Type B pancreatic cell (in vitro differentiated cells): ENCODE data around the gene MVB12A. TPM values are rescaled to one million over a fixed set of nuclear protein-coding genes. Genes with fewer than 3 reads are reported as not detected.

Source experiments
- DNase-seq: peaks from one replicate; pipeline ENCODE4 v3.0.0; 2021; ENCODE audit warnings: mixed read lengths; ENCODE audit not compliant: unreplicated experiment; ENCODE audit errors: extremely low spot score
- H3K27ac Mint-ChIP-seq: 2 replicates; pipeline ENCODE4 v1.8.0; 2021; ENCODE audit warnings: mild to moderate bottlenecking, mixed read lengths
- H3K27me3 Mint-ChIP-seq: 2 replicates; pipeline ENCODE4 v1.8.0; 2021; ENCODE audit warnings: mixed read lengths
- H3K36me3 Mint-ChIP-seq: 2 replicates; pipeline ENCODE4 v1.8.0; 2021; ENCODE audit warnings: mixed read lengths
- H3K4me1 Mint-ChIP-seq: one replicate; pipeline ENCODE4 v1.8.0; 2021; ENCODE audit warnings: mixed read lengths; ENCODE audit not compliant: unreplicated experiment
- H3K4me3 Mint-ChIP-seq: 2 replicates; pipeline ENCODE4 v1.8.0; 2021; ENCODE audit warnings: mild to moderate bottlenecking, mixed read lengths
- H3K9me3 Mint-ChIP-seq: 2 replicates; pipeline ENCODE4 v1.8.0; 2021; ENCODE audit warnings: mixed read lengths
- total RNA-seq: library from RNA; stranded (reverse); gene quantifications from 2 replicates; pipeline ENCODE4 v1.2.1, GENCODE V29; 2021; ENCODE audit warnings: low replicate concordance
- TF ChIP-seq, protein P1 (sequence below): fragments of 200-600 bp; sonication (generic); conservative IDR thresholded peaks from 2 replicates; pipeline ENCODE4 v1.5.0; 2021; ENCODE audit warnings: antibody characterized with exemption, mild to moderate bottlenecking

Gene MVB12A
- total RNA-seq, 1 donor from 2014 or later: 37.7 TPM

DNA sequence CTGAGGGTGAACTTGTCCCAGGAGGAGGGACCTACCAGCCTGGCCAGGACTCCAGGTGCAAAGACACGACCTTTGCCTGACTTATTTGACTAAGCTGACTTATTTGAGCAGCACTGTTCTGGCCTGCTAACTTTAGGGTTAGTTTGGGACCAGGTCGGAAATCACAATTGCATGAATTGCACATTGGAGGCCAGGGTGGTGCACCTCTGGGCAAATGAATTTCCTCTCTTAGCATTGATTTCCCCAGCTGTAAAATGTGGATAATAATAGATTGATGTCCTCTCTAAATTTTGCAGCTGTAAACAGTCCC is 13.0 kb upstream of the MVB12A start:
- Mint-ChIP-seq H3K4me3 (no peak overlapping the region), H3K4me1 (peaks cover 15% of the 10 kb centered on the region), H3K27ac (peak overlapping the region; percentile 9), H3K36me3 (no peaks in the 10 kb centered on the region), H3K27me3 (no peaks in the 10 kb centered on the region), H3K9me3 (no peaks in the 10 kb centered on the region)
- TF ChIP-seq, protein P1, sequence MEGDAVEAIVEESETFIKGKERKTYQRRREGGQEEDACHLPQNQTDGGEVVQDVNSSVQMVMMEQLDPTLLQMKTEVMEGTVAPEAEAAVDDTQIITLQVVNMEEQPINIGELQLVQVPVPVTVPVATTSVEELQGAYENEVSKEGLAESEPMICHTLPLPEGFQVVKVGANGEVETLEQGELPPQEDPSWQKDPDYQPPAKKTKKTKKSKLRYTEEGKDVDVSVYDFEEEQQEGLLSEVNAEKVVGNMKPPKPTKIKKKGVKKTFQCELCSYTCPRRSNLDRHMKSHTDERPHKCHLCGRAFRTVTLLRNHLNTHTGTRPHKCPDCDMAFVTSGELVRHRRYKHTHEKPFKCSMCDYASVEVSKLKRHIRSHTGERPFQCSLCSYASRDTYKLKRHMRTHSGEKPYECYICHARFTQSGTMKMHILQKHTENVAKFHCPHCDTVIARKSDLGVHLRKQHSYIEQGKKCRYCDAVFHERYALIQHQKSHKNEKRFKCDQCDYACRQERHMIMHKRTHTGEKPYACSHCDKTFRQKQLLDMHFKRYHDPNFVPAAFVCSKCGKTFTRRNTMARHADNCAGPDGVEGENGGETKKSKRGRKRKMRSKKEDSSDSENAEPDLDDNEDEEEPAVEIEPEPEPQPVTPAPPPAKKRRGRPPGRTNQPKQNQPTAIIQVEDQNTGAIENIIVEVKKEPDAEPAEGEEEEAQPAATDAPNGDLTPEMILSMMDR: no peak
- DNase-seq: no peak

DNA sequence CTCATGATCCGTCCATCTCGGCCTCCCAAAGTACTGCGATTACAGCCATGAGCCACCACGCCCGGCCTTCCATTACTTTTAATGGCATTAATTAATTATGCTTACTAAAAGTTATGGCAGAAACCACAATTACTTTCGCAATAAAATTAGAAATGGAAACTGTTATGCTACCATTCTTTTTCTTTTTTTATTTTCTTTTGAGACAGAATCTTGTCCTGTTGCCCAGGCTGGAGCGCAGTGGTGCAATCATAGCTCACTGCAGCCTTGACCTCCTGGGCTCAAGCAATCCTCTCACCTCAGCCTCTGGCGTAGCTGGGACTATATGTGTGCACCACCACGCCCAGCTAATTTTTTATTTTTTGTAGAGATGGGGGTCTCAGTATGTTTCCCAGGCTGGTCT is 9.9 kb upstream of the MVB12A start:
- no peaks in the 10 kb centered on the region for H3K9me3 Mint-ChIP-seq
- peaks cover 11% of the 10 kb centered on the region for H3K27me3 Mint-ChIP-seq
- TF ChIP-seq, protein P1: no peak
- no peak overlapping the region for H3K27ac Mint-ChIP-seq
- DNase-seq: no peak
- no peaks in the 10 kb centered on the region for H3K36me3 Mint-ChIP-seq
- no peak overlapping the region for H3K4me3 Mint-ChIP-seq
- H3K4me1 Mint-ChIP-seq: peaks cover 28% of the 10 kb centered on the region

DNA sequence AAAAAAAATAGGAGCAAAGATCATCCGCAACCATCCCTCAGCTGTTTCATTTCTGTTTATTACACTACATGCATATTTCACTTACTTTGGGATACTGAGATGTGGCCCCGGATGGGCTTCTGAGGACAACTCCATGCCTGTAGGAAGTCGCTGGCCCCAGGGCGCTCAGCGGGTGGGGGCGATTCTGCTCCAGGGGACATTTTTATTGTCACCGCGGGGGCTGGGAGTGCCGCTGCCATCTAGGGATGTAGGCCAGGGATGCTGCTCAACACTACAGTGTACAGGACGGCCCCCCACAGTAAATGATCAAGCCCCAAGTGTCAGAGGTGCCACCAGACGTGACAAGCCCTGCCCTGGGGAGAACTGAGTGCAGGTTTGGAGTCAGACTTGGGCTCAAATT is 8.0 kb upstream of the MVB12A start:
- H3K9me3 Mint-ChIP-seq: no peaks in the 10 kb centered on the region
- no peak overlapping the region for H3K4me3 Mint-ChIP-seq
- H3K27me3 Mint-ChIP-seq: peaks cover 22% of the 10 kb centered on the region
- no peaks in the 10 kb centered on the region for H3K36me3 Mint-ChIP-seq
- peaks cover 24% of the 10 kb centered on the region for H3K4me1 Mint-ChIP-seq
- no peak overlapping the region for H3K27ac Mint-ChIP-seq
- no peak for DNase-seq
- TF ChIP-seq, protein P1: no peak

DNA sequence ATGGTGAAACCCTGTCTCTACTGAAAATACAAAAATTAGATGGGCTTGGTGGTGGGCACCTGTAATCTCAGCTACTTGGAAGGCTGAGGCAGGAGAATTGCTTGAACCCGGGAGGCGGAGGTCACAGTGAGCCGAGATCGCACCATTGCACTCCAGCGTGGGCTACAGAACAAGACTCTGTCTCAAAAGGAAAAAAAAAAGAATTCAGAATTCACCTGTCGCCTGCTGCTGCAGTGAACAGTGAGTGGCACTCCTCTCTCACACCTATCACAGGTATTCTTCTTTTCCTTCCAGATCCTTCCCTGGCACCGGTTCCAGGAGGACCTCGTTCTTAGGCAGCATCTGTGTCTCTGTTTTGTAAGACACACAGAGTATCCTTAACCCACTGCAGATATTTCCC is 5.8 kb upstream of the MVB12A start:
- H3K9me3 Mint-ChIP-seq: no peaks in the 10 kb centered on the region
- H3K27me3 Mint-ChIP-seq: peaks cover 26% of the 10 kb centered on the region
- no peak overlapping the region for H3K27ac Mint-ChIP-seq
- TF ChIP-seq, protein P1: no peak
- DNase-seq: no peak
- H3K4me1 Mint-ChIP-seq: peaks cover 19% of the 10 kb centered on the region
- no peaks in the 10 kb centered on the region for H3K36me3 Mint-ChIP-seq
- H3K4me3 Mint-ChIP-seq: no peak overlapping the region

DNA sequence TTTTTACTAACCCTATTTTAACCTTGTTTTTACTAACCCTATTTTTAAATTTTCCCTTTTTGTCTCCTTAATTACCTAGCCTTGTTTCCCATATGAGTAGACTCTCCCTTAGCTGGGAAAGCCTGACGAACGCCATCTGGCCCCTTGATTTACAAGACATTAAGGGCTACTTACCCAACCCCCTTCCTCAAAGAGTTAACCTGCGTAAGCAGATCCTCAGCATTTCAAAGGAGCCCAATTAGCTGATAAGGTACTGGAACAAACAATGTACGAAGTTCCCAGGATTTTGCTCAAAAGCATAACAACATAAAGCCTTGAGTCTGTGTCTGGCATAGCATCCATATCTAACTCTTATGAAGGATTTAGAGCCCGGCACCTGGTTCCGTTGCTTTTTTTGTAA is 4.7 kb upstream of the MVB12A start:
- Mint-ChIP-seq H3K27me3 (peaks cover 30% of the 10 kb centered on the region), H3K4me1 (peaks cover 25% of the 10 kb centered on the region), H3K36me3 (no peaks in the 10 kb centered on the region), H3K9me3 (no peaks in the 10 kb centered on the region), H3K27ac (peak overlapping the region; percentile 34), H3K4me3 (peak overlapping the region; percentile 58)
- TF ChIP-seq, protein P1: no peak
- no peak for DNase-seq

DNA sequence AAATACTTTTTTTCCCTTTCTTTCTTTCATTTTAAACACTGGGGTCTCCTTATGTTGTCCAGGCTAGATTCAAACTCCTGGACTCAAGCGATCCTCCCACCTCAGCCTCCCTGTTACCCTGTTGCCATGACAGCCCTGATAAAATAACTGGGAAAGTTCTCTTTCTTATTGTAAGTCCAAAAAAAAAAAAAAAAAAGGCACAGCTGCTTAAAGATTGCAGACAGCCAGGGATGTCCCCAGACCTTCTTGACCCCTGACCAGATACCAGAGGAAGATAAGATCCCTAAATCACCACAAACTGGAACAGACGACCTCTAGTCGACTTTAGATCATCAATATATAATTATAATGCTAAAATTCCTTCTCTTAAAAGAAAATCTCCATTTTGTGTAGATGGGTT is 1.1 kb upstream of the MVB12A start:
- Mint-ChIP-seq H3K9me3 (no peaks in the 10 kb centered on the region), H3K4me1 (peaks cover 13% of the 10 kb centered on the region), H3K27ac (peak overlapping the region; percentile 86), H3K4me3 (peak overlapping the region; percentile 92), H3K36me3 (no peaks in the 10 kb centered on the region), H3K27me3 (peaks cover 21% of the 10 kb centered on the region)
- TF ChIP-seq, protein P1: no peak
- DNase-seq: no peak
